IPS-15b (cell line): ENCODE results near the gene CDC25B.
"Not testable (repeated sequence)": the region's sequence is repeated elsewhere in the genome, so short reads cannot be mapped to it uniquely, and the experiment has no call there.

Experiments used
- H3K27me3 ChIP-seq: one replicate; pipeline ENCODE4 v1.6.1; 2013; ENCODE audit warnings: low read length; ENCODE audit not compliant: control insufficient read depth, insufficient read depth
- H3K36me3 ChIP-seq: one replicate; pipeline ENCODE4 v1.6.1; 2013; ENCODE audit warnings: low read length; ENCODE audit not compliant: control insufficient read depth, insufficient read depth
- H3K4me1 ChIP-seq: one replicate; pipeline ENCODE4 v1.6.1; 2013; ENCODE audit warnings: mild to moderate bottlenecking, low read length; ENCODE audit not compliant: control insufficient read depth, insufficient read depth
- H3K4me3 ChIP-seq: one replicate; pipeline ENCODE4 v1.5.1; 2013; ENCODE audit warnings: low read depth, low read length
- H3K9ac ChIP-seq: one replicate; pipeline ENCODE4 v1.6.1; 2013; ENCODE audit warnings: low read depth, mild to moderate bottlenecking, low read length
- H3K9me3 ChIP-seq: one replicate; pipeline ENCODE4 v1.6.1; 2013; ENCODE audit warnings: mild to moderate bottlenecking, low read length; ENCODE audit not compliant: control insufficient read depth, insufficient read depth

The CDC25B gene

DNA sequence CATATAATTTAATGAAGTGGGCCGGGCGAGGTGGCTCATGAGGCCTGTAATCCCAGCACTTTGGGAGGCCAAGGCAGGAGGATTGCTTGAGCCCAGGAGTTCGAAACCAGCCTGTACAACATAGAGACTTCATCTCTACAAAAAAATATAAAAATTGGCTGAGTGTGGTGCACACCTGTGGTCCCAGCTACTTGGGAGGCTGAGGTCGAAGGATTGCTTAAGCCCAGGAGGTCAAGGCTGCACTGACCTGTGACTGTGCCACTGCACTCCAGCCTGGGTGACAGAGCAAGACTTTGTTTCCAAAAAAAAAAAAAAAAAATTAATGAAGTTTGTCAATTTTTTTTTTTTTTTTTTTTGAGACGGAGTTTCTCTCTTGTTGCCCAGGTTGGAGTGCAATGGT lies 33.8 kb downstream of the CDC25B start:
- H3K27me3 ChIP-seq, H3K4me1 ChIP-seq, H3K36me3 ChIP-seq, H3K9me3 ChIP-seq, H3K9ac ChIP-seq, H3K4me3 ChIP-seq: not testable (repeated sequence)

DNA sequence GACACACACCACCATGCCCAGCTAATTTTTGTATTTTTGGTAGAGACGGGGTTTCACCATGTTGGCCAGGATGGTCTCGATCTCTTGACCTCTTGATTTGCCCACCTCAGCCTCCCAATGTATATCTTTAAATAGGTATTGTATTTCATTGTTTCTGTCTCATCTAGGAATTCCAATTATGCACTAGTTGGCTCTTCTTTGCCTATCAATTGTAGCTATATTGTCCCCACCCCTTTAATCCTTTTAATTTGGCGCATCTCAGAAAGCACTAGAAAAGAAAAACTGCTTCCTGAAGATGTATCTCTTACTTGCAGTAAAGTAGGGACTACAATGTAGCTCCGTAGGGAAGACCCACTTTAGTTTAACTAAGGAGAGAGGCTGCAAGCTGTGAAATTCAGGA lies 40.0 kb downstream of the CDC25B start:
- Histone ChIP-seq H3K27me3 (no peaks in the 10 kb centered on the region), H3K9me3 (no peaks in the 10 kb centered on the region), H3K36me3 (no peaks in the 10 kb centered on the region), H3K4me3 (no peak overlapping the region), H3K4me1 (no peaks in the 10 kb centered on the region), H3K9ac (no peak overlapping the region)

DNA sequence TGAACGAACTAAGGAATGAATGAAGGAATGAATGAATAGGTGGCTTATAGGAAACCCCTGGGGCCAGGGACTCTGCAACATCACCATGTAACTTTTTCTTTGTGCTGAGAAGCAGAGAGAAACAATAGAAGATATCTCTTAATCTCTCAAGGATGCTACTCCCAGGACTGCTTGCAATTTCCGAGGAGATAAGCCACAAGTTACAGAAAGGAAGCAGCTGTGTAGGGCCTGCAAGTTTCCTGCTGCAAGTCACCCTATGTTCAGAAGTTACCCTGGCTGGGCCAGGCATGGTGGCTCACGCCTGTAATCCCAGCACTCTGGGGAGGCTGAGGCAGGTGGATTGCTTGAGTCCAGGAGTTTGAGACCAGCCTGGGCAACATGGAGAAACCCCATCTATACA lies 43.2 kb downstream of the CDC25B start:
- Histone ChIP-seq H3K4me3 (no peak overlapping the region), H3K4me1 (no peaks in the 10 kb centered on the region), H3K36me3 (no peaks in the 10 kb centered on the region), H3K27me3 (no peaks in the 10 kb centered on the region), H3K9me3 (no peaks in the 10 kb centered on the region), H3K9ac (no peak overlapping the region)

DNA sequence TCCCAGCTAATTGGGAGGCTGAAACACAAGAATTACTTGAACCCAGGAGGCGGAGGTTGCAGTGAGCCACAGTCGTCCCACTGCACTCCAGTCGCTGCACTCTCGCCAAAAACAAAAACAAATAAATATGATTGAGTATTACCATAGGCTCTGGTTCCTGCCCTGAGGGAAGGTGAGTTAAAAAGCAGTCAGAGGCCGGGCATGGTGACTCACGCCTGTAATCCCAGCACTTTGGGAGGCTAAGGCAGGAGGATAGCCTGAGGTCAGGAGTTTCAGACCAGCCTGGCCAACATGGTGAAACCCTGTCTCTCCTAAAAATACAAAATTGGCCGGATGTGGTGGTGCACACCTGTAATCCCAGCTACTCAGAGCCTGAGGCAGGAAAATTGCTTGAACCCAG lies 44.1 kb downstream of the CDC25B start:
- not testable (repeated sequence) for H3K27me3 ChIP-seq, H3K4me3 ChIP-seq, H3K9me3 ChIP-seq, H3K4me1 ChIP-seq, H3K9ac ChIP-seq, H3K36me3 ChIP-seq

DNA sequence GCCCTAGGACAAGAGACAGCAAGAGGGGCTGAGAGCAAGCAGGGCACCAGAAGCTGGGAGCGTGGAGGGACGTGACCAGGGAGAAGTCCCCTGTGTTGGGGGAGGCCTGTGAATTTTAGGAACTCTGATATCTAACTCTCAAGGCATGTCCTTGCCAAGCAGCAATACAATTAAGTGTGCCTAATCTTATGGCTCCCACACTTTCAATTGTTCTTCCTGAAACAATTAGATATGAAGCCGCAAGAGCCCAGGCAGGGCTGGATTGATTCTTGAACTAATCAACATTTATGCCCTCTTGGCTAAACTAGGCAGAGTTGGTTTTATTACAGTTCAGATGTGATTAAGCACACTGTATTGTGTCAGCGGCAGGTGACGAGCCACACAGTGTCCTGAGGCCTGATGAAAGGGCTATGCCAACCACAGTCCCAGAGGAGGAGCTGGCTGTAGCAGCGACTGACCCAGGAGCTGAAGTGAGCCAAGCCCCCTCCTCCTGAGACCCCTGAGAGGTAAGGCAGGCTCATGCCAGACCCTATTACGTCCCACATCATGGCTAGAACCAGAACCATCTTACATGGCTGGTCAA lies 46.3 kb downstream of the CDC25B start:
- no peak overlapping the region for H3K4me3 ChIP-seq
- H3K4me1 ChIP-seq = no peaks in the 10 kb centered on the region
- H3K36me3 ChIP-seq = no peaks in the 10 kb centered on the region
- H3K9ac ChIP-seq = no peak overlapping the region
- no peaks in the 10 kb centered on the region for H3K27me3 ChIP-seq
- no peaks in the 10 kb centered on the region for H3K9me3 ChIP-seq

DNA sequence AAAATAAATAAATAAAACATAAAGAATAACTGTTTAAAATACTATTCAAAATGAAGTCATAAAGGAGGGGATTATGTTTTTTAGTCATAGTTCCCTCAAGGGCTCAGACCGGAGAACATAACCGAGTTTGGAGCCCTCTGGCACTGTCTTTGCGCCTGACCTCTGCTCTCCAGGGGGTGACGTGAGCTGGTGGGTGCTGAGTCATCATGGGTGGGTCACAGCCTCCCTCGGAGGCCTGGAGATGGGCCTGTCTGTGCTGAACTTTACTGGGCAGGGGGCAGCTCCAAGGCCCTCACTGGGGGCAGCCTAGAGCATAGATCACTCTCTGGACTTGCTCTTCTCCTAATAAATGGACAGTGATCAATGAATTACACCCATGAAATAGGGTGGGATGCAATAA lies 47.4 kb downstream of the CDC25B start:
- Histone ChIP-seq H3K4me1 (no peaks in the 10 kb centered on the region), H3K9ac (no peak overlapping the region), H3K9me3 (no peaks in the 10 kb centered on the region), H3K4me3 (no peak overlapping the region), H3K27me3 (no peaks in the 10 kb centered on the region), H3K36me3 (no peaks in the 10 kb centered on the region)

DNA sequence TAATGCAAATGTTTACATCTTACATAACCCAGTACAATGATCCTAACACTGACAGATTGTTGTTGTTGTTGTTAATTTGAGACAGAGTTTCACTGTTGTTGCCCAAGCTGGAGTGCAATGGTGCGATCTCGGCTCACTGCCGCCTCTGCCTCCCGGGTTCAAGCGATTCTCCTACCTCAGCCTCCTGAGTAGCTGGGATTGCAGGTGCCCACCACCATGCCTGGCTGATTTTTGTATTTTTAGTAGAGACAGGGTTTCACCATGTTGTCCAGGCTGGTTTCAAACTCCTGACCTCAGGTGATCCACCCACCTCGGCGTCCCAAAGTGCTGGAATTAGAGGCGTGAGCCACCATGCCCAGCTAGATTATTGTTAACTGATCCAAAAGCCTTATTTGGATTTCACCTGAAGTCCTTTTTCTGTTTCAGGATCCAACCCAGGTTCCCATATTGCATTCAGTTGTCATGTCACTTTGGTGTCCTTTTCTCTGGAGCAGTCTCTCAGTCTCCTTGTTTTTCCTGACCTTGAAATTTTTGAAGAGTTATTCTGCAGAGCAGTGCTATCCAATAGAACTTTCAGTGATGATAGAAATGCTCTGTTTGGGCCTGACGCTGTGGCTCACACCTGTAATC lies 48.0 kb downstream of the CDC25B start:
- not testable (repeated sequence) for H3K27me3 ChIP-seq, H3K9me3 ChIP-seq, H3K36me3 ChIP-seq, H3K4me1 ChIP-seq, H3K4me3 ChIP-seq, H3K9ac ChIP-seq

DNA sequence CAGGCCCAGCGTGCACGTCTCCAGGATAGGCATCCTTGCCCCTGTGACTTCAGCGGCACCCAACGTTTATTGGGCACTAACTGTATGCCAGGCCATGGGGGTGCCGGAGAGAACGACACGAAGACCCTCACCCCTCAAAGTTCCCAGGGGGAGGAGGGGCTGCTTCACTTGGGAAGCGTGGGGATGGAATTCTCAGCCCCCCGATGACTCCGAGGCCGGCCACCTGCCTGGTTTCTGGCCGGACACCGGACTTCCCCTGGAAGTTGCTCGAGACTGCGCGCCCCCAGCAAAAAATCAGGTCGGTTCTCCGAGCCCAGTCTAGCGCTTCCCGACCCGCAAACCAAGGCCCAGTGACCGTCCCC lies 50.2 kb downstream of the CDC25B start:
- Histone ChIP-seq H3K9me3 (no peaks in the 10 kb centered on the region), H3K27me3 (no peaks in the 10 kb centered on the region), H3K9ac (peak overlapping the region; percentile 81), H3K4me1 (no peaks in the 10 kb centered on the region), H3K36me3 (no peaks in the 10 kb centered on the region), H3K4me3 (peak overlapping the region; percentile 89)

DNA sequence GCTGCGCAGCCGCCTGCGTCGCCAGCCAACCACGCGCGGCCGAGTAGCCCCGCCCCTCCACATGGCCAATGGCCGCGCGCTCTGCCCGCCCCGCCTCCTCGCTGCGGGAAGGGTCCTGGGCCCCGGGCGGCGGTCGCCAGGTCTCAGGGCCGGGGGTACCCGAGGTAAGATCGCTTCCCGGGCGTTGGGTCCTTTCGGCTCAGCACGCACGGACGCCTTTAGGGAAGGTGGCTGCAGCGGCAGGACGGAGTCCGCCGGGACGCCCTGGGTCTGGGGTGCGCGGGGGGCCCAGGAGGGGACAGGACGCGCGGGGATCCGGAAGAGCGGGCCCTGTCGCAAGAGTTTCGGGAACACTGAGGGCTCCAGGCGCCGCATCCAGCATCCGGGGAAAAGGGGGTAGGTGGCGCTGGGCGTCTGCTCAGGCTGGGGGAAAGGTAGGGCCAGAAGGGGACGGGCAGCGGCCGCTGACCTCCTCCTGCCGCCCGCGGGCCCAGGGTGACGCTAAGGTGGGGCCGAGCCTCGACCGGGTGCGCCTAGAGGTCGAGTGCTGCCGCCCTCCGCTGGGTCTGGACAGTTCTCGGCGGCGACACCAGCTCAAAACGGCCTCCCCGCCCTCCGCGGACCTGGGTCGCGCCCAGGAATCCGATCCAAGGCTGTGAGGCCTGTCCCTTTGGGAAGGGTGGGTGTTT lies 50.8 kb downstream of the CDC25B start, which contains the start of gene MAVS:
TSS of gene MAVS (plus strand) at position 95 of the 689 bp plus-strand sequence. CDS start 7,791 bp downstream, outside the sequence.
- no peaks in the 10 kb centered on the region for H3K27me3 ChIP-seq
- H3K36me3 ChIP-seq = no peaks in the 10 kb centered on the region
- H3K9me3 ChIP-seq = no peaks in the 10 kb centered on the region
- no peaks in the 10 kb centered on the region for H3K4me1 ChIP-seq
- peak within 1 kb of the TSS; percentile 89 for H3K4me3 ChIP-seq
- H3K9ac ChIP-seq = peak within 1 kb of the TSS; percentile 81

DNA sequence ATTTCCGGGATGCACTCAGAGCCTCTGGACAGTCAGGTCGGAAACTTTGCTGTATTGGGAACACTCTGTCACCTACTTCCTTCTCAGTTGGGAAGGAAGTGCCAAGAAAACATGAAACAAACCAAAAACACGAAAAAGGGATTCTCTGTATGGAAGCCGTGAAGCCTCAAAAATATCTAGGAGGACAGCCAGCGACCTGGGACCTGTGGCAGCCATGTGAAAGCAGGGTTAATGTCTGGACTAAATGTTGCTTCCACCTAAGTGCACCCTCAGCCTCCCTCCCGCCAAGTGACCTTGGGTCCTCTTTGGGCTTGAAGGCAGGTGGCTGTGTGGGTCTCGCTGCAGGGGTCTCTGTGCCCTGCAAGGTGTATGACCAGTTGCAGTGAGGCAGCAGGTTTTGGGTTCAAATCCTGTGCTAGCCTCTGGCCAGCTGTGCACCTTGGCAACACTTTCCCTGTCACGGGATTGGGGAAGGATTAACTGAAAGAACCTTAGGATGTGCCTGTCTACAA lies 51.4 kb downstream of the CDC25B start:
- H3K9ac ChIP-seq = peak overlapping the region; percentile 41
- no peaks in the 10 kb centered on the region for H3K36me3 ChIP-seq
- no peaks in the 10 kb centered on the region for H3K4me1 ChIP-seq

DNA sequence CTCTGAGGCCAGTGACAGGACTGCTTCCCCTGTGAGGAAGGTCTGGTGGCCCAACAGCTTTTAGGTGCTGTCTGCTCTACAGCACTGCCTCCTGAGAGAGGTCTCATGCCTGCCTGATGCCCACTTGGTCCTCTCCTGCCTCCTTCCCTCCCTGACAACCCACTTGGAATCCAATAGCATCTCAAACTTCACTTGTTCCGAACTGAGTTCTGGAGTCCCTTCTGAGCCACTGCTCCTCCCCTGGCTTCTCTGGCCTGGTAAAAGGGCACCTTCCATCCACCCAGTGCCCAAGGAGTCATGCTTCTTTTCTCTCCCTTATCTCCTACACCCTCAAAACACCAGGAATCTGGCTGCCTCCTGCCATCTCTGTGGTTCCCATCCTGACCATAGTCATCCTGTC lies 52.5 kb downstream of the CDC25B start:
- H3K36me3 ChIP-seq = no peaks in the 10 kb centered on the region
- no peaks in the 10 kb centered on the region for H3K9me3 ChIP-seq
- no peak overlapping the region for H3K9ac ChIP-seq
- no peak overlapping the region for H3K4me3 ChIP-seq
- H3K4me1 ChIP-seq = no peaks in the 10 kb centered on the region
- no peaks in the 10 kb centered on the region for H3K27me3 ChIP-seq

More for the DNA sequence above, 51.4 kb downstream of the CDC25B start:
- no peaks in the 10 kb centered on the region for H3K27me3 ChIP-seq
- H3K9me3 ChIP-seq = no peaks in the 10 kb centered on the region
- H3K4me3 ChIP-seq = peak overlapping the region; percentile 89

DNA sequence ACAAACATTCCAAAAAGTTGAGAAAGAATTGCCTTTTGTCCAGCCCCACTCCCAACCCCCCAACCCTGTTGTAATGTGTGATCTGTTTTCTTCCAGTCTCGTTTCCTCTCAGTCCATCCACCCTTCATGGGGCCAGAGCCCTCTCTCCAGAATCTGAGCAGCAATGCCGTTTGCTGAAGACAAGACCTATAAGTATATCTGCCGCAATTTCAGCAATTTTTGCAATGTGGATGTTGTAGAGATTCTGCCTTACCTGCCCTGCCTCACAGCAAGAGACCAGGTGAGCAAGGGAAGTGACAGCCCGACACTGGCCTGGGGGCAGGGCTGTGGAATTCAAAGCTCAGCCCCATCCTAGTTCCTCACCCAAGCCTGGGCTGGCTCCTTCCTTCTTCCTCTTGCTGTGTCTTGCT lies 58.4 kb downstream of the CDC25B start:
- no peaks in the 10 kb centered on the region for H3K4me1 ChIP-seq
- no peak overlapping the region for H3K4me3 ChIP-seq
- H3K9ac ChIP-seq = no peak overlapping the region
- H3K36me3 ChIP-seq = peaks cover 11% of the 10 kb centered on the region
- H3K27me3 ChIP-seq = no peaks in the 10 kb centered on the region
- no peaks in the 10 kb centered on the region for H3K9me3 ChIP-seq
